OCI-LY3 (cell line): ENCODE data around the gene AGBL5.

Experiments used
- H2AFZ ChIP-seq: fragments of 200-600, 300-600 bp; shearing (Covaris generic); 2 replicates; pipeline ENCODE4 v1.6.0; 2014; ENCODE audit warnings: antibody characterized with exemption, low read depth, low read length
- H3K27ac ChIP-seq: fragments of 200-600, 300-600 bp; sonication (generic); 2 replicates; pipeline ENCODE4 v1.5.1; 2014; ENCODE audit warnings: mild to moderate bottlenecking, low read length, moderate library complexity, mixed read lengths
- H3K27me3 ChIP-seq: fragments of 200-600, 300-600 bp; sonication (generic); 2 replicates; pipeline ENCODE4 v1.6.1; 2014; ENCODE audit warnings: low read depth, low read length, mixed read lengths
- H3K36me3 ChIP-seq: fragments of 200-600, 300-600 bp; sonication (generic); replicated peaks from 2 replicates; pipeline ENCODE3; 2014; ENCODE audit warnings: low read depth, low read length, mixed read lengths
- H3K4me1 ChIP-seq: fragments of 300-600, 200-600 bp; sonication (generic); 2 replicates; pipeline ENCODE4 v1.6.1; 2014; ENCODE audit warnings: low read length, mixed read lengths
- H3K4me2 ChIP-seq: fragments of 200-600, 300-600 bp; sonication (generic); 2 replicates; pipeline ENCODE4 v1.6.1; 2014; ENCODE audit warnings: low read length, mixed read lengths
- H3K4me3 ChIP-seq: fragments of 300-600, 200-600 bp; sonication (generic); 2 replicates; pipeline ENCODE4 v1.5.1; 2014; ENCODE audit warnings: antibody characterized with exemption, mild to moderate bottlenecking, low read length, moderate library complexity
- H3K79me2 ChIP-seq: fragments of 300-600, 200-600 bp; shearing (Covaris generic); 2 replicates; pipeline ENCODE4 v1.6.1; 2014; ENCODE audit warnings: mild to moderate bottlenecking, low read length, mixed read lengths
- H3K9ac ChIP-seq: fragments of 300-600, 200-600 bp; shearing (Covaris generic); 2 replicates; pipeline ENCODE4 v1.6.0; 2014; ENCODE audit warnings: mild to moderate bottlenecking, low read length, moderate library complexity
- H3K9me3 ChIP-seq: fragments of 200-600, 300-600 bp; shearing (Covaris generic); 2 replicates; pipeline ENCODE4 v1.6.1; 2014; ENCODE audit warnings: low read length, mixed read lengths; ENCODE audit not compliant: insufficient read depth
- H4K20me1 ChIP-seq: fragments of 200-600, 300-600 bp; sonication (generic); 2 replicates; pipeline ENCODE4 v1.6.1; 2016; ENCODE audit warnings: low read length, mixed read lengths; ENCODE audit not compliant: insufficient read depth
- CTCF ChIP-seq: fragments of 200-600, 300-600 bp; sonication (generic); IDR thresholded peaks from 2 replicates; pipeline ENCODE4 v1.5.1; 2014; ENCODE audit warnings: antibody characterized with exemption, low read length, low read depth
- EZH2phosphoT487 ChIP-seq: fragments of 200-600 bp; shearing (Covaris generic); IDR thresholded peaks from 2 replicates; pipeline ENCODE4 v1.6.1; 2018; ENCODE audit warnings: antibody characterized with exemption, mixed run types, low read depth

AGBL5 gene

GRCh38 chr2:27038631-27039339, 12.7 kb upstream of the AGBL5 start:
- H3K9me3 ChIP-seq: peaks cover 5% of the 10 kb centered on the region; the same call in 1 of the 2 replicates
- H3K27me3 ChIP-seq: no peaks in the 10 kb centered on the region
- H2AFZ ChIP-seq: no peak overlapping the region
- H4K20me1 ChIP-seq: no peaks in the 10 kb centered on the region
- peaks cover 46% of the 10 kb centered on the region for H3K4me1 ChIP-seq
- TF ChIP-seq EZH2phosphoT487 (no peak), CTCF (no peak)
- H3K9ac ChIP-seq: no peak overlapping the region
- peaks cover 20% of the 10 kb centered on the region for H3K79me2 ChIP-seq
- no peak overlapping the region for H3K4me3 ChIP-seq
- H3K36me3 ChIP-seq: peaks cover 88% of the 10 kb centered on the region
- H3K4me2 ChIP-seq: no peak overlapping the region
- no peak overlapping the region for H3K27ac ChIP-seq

- no peak overlapping the region for H3K9ac ChIP-seq
- no peak overlapping the region for H2AFZ ChIP-seq
- peaks cover 5% of the 10 kb centered on the region; the same call in 1 of the 2 replicates for H3K9me3 ChIP-seq
- H3K4me1 ChIP-seq: peaks cover 41% of the 10 kb centered on the region
- H3K36me3 ChIP-seq: peaks cover 84% of the 10 kb centered on the region
- no peak overlapping the region for H3K27ac ChIP-seq
- TF ChIP-seq EZH2phosphoT487: no peak
- no peak for TF ChIP-seq CTCF
- no peak overlapping the region for H3K4me2 ChIP-seq
- no peaks in the 10 kb centered on the region for H3K27me3 ChIP-seq
- peaks cover 14% of the 10 kb centered on the region for H3K79me2 ChIP-seq
- H4K20me1 ChIP-seq: no peaks in the 10 kb centered on the region
- H3K4me3 ChIP-seq: no peak overlapping the region
Observed at GRCh38 chr2:27039426-27039825, 12.0 kb upstream of the AGBL5 start.

- Histone ChIP-seq H3K9ac (no peak overlapping the region), H3K4me1 (peaks cover 41% of the 10 kb centered on the region), H3K4me3 (no peak overlapping the region), H4K20me1 (no peaks in the 10 kb centered on the region), H3K9me3 (peaks cover 5% of the 10 kb centered on the region; the same call in 1 of the 2 replicates), H3K36me3 (peaks cover 85% of the 10 kb centered on the region), H3K4me2 (no peak overlapping the region), H3K27ac (peak overlapping the region; percentile 99), H3K79me2 (peaks cover 10% of the 10 kb centered on the region), H2AFZ (no peak overlapping the region), H3K27me3 (no peaks in the 10 kb centered on the region)
- TF ChIP-seq CTCF: no peak
- no peak for TF ChIP-seq EZH2phosphoT487
Observed at GRCh38 chr2:27039871-27040270, 11.6 kb upstream of the AGBL5 start.

GRCh38 chr2:27040282-27040681, 11.2 kb upstream of the AGBL5 start:
- Histone ChIP-seq H2AFZ (no peak overlapping the region), H3K36me3 (peaks cover 81% of the 10 kb centered on the region), H3K27me3 (no peaks in the 10 kb centered on the region), H4K20me1 (no peaks in the 10 kb centered on the region), H3K9ac (no peak overlapping the region), H3K4me2 (peak overlapping the region; percentile 81), H3K79me2 (peaks cover 6% of the 10 kb centered on the region; the same call in 1 of the 2 replicates), H3K4me3 (peak overlapping the region; percentile 55), H3K27ac (peak overlapping the region; percentile 99), H3K9me3 (peaks cover 5% of the 10 kb centered on the region; the same call in 1 of the 2 replicates), H3K4me1 (peaks cover 41% of the 10 kb centered on the region)
- no peak for TF ChIP-seq EZH2phosphoT487
- TF ChIP-seq CTCF: no peak
